MM.1S (cell line): ENCODE results near the gene DIP2B.

Experiments used
- DNase-seq: peaks from one replicate; pipeline ENCODE4 v3.0.0-alpha.2; 2015
- H2AFZ ChIP-seq: fragments of 300-600 bp; sonication (generic); 2 replicates; pipeline ENCODE4 v1.6.0; 2016; ENCODE audit warnings: antibody characterized with exemption, low read length
- H3F3A ChIP-seq: fragments of 300-600 bp; sonication (generic); 2 replicates; pipeline ENCODE4 v1.6.1; 2016; ENCODE audit warnings: mild to moderate bottlenecking, antibody characterized with exemption, low read length, moderate library complexity, mixed read lengths; ENCODE audit not compliant: insufficient read depth
- H3K27ac ChIP-seq: fragments of 300-600 bp; sonication (generic); 2 replicates; pipeline ENCODE4 v1.5.1; 2016; ENCODE audit warnings: mild to moderate bottlenecking, low read length
- H3K27me3 ChIP-seq: fragments of 300-600 bp; sonication (generic); replicated peaks from 2 replicates; pipeline ENCODE4 v1.6.0; 2016; ENCODE audit warnings: low read length; ENCODE audit not compliant: insufficient read depth
- H3K36me3 ChIP-seq: fragments of 300-600 bp; sonication (generic); replicated peaks from 2 replicates; pipeline ENCODE4 v1.6.1; 2016; ENCODE audit warnings: mild to moderate bottlenecking, low read length, mixed read lengths; ENCODE audit not compliant: insufficient read depth
- H3K4me1 ChIP-seq: fragments of 300-600 bp; sonication (generic); 2 replicates; pipeline ENCODE4 v1.6.1; 2016; ENCODE audit warnings: low read length, mixed read lengths
- H3K4me2 ChIP-seq: fragments of 300-600 bp; sonication (generic); 2 replicates; pipeline ENCODE4 v1.6.0; 2016; ENCODE audit warnings: low read depth, low read length
- H3K4me3 ChIP-seq: fragments of 300-600 bp; sonication (generic); 2 replicates; pipeline ENCODE4 v1.5.1; 2016; ENCODE audit warnings: low read length, mixed read lengths
- H3K79me2 ChIP-seq: fragments of 300-600 bp; sonication (generic); 2 replicates; pipeline ENCODE4 v1.6.1; 2016; ENCODE audit warnings: mixed run types, low read length, mixed read lengths
- H3K9ac ChIP-seq: fragments of 300-600 bp; sonication (generic); 2 replicates; pipeline ENCODE4 v1.6.1; 2016; ENCODE audit warnings: low read length, mixed read lengths
- H3K9me2 ChIP-seq: fragments of 300-600 bp; sonication (generic); replicated peaks from 2 replicates; pipeline ENCODE4 v1.6.1; 2016; ENCODE audit warnings: mild to moderate bottlenecking, low read length, mixed read lengths; ENCODE audit not compliant: insufficient read depth
- H3K9me3 ChIP-seq: fragments of 300-600 bp; sonication (generic); replicated peaks from 2 replicates; pipeline ENCODE4 v1.6.1; 2016; ENCODE audit warnings: mild to moderate bottlenecking, low read length, mixed read lengths; ENCODE audit not compliant: insufficient read depth
- H4K20me1 ChIP-seq: fragments of 300-600 bp; sonication (generic); 2 replicates; pipeline ENCODE4 v1.6.1; 2016; ENCODE audit warnings: mild to moderate bottlenecking, low read length, moderate library complexity, mixed read lengths; ENCODE audit not compliant: insufficient read depth
- CTCF ChIP-seq: fragments of 300-600 bp; sonication (generic); IDR thresholded peaks from 2 replicates; pipeline ENCODE4 v1.5.1; 2016; ENCODE audit warnings: antibody characterized with exemption, low read length, mixed read lengths
- EZH2 ChIP-seq: fragments of 300-600 bp; sonication (generic); optimal IDR thresholded peaks from 2 replicates; pipeline ENCODE3; 2017; ENCODE audit warnings: low read depth, mild to moderate bottlenecking, antibody characterized with exemption, low read length, mixed read lengths
- EZH2phosphoT487 ChIP-seq: fragments of 300-600 bp; sonication (generic); IDR thresholded peaks from 2 replicates; pipeline ENCODE4 v1.6.1; 2018; ENCODE audit warnings: antibody characterized with exemption, low read length

DIP2B gene

GRCh38 chr12:50572287-50572686 is 67.5 kb downstream of the DIP2B start:
- no peak overlapping the region for H3K4me2 ChIP-seq
- no peaks in the 10 kb centered on the region for H4K20me1 ChIP-seq
- H3K36me3 ChIP-seq = no peaks in the 10 kb centered on the region
- H3K27ac ChIP-seq = no peak overlapping the region
- no peak overlapping the region for H3K4me3 ChIP-seq
- H3K9me3 ChIP-seq = no peaks in the 10 kb centered on the region
- peaks cover 28% of the 10 kb centered on the region for H3K79me2 ChIP-seq
- no peaks in the 10 kb centered on the region for H3K9me2 ChIP-seq
- no peak for DNase-seq
- no peaks in the 10 kb centered on the region for H3F3A ChIP-seq
- TF ChIP-seq EZH2phosphoT487 (no peak), CTCF (no peak), EZH2 (no peak)
- no peak overlapping the region for H2AFZ ChIP-seq
- peaks cover 17% of the 10 kb centered on the region; the same call in 1 of the 2 replicates for H3K4me1 ChIP-seq
- no peaks in the 10 kb centered on the region for H3K27me3 ChIP-seq
- no peak overlapping the region for H3K9ac ChIP-seq

- Histone ChIP-seq H4K20me1 (no peaks in the 10 kb centered on the region), H2AFZ (no peak overlapping the region), H3F3A (no peaks in the 10 kb centered on the region), H3K4me3 (no peak overlapping the region), H3K79me2 (peaks cover 27% of the 10 kb centered on the region), H3K27me3 (no peaks in the 10 kb centered on the region), H3K4me2 (no peak overlapping the region), H3K9me2 (no peaks in the 10 kb centered on the region), H3K36me3 (no peaks in the 10 kb centered on the region), H3K9me3 (no peaks in the 10 kb centered on the region), H3K27ac (no peak overlapping the region), H3K4me1 (peaks cover 16% of the 10 kb centered on the region; the same call in 1 of the 2 replicates), H3K9ac (no peak overlapping the region)
- no peak for DNase-seq
- TF ChIP-seq CTCF (no peak), EZH2 (no peak), EZH2phosphoT487 (no peak)
These were observed 68.0 kb downstream of the DIP2B start for GRCh38 chr12:50572760-50573159.

- Histone ChIP-seq H3K27ac (no peak overlapping the region), H3K4me2 (no peak overlapping the region)
These were observed 68.5 kb downstream of the DIP2B start for GRCh38 chr12:50573271-50573670.

More at GRCh38 chr12:50573271-50573670, 68.5 kb downstream of the DIP2B start:
- TF ChIP-seq EZH2phosphoT487 (no peak), CTCF (no peak), EZH2 (no peak)
- H3K4me1 ChIP-seq = peaks cover 11% of the 10 kb centered on the region; the same call in 1 of the 2 replicates
- no peak for DNase-seq
- H3K4me3 ChIP-seq = no peak overlapping the region
- no peak overlapping the region for H2AFZ ChIP-seq
- H3K79me2 ChIP-seq = peaks cover 21% of the 10 kb centered on the region
- H3K9me2 ChIP-seq = no peaks in the 10 kb centered on the region
- no peaks in the 10 kb centered on the region for H3K27me3 ChIP-seq
- H3K36me3 ChIP-seq = no peaks in the 10 kb centered on the region
- H4K20me1 ChIP-seq = no peaks in the 10 kb centered on the region
- no peaks in the 10 kb centered on the region for H3F3A ChIP-seq
- no peak overlapping the region for H3K9ac ChIP-seq
- no peaks in the 10 kb centered on the region for H3K9me3 ChIP-seq
